ENCODE data around the gene SGPP2. TPM values are rescaled to one million over a fixed set of nuclear protein-coding genes. Genes with fewer than 3 reads are reported as not detected.

SGPP2 gene
- total RNA-seq, 2 experiments from 2014 or later, result 1.7 TPM

DNA sequence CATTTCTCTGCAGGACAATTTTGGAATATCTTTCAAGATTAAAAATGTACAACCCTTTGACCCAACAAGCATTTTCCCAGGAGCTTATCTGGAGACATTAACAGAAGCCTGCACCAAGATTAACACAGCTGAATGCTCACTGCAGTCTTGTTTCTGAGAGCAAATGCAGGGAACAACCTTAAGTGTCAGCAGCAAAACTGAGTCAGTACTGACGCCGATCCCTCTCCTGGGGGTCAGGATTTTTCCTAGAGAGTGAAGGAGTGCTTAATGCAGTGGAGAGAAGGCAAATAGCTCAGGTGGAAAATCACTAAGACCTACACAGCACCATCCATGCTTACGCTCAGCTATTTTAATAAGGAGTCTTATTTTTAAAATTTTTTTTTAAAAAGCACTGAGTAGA lies 42.8 kb upstream of the SGPP2 start:
- H3K4me1 ChIP-seq (ENCODE audit: insufficient read depth, low read length), result no peaks in the 10 kb centered on the region
- TF ChIP-seq, protein P1, sequence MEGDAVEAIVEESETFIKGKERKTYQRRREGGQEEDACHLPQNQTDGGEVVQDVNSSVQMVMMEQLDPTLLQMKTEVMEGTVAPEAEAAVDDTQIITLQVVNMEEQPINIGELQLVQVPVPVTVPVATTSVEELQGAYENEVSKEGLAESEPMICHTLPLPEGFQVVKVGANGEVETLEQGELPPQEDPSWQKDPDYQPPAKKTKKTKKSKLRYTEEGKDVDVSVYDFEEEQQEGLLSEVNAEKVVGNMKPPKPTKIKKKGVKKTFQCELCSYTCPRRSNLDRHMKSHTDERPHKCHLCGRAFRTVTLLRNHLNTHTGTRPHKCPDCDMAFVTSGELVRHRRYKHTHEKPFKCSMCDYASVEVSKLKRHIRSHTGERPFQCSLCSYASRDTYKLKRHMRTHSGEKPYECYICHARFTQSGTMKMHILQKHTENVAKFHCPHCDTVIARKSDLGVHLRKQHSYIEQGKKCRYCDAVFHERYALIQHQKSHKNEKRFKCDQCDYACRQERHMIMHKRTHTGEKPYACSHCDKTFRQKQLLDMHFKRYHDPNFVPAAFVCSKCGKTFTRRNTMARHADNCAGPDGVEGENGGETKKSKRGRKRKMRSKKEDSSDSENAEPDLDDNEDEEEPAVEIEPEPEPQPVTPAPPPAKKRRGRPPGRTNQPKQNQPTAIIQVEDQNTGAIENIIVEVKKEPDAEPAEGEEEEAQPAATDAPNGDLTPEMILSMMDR (IDR thresholded peaks at IDR 0.05), result no peak
- intact Hi-C loops (cut with DNase I, micrococcal nuclease), result no loop called here
- Mint-ChIP-seq H3K4me3 (no peak overlapping the region), H3K27ac (no peak overlapping the region), H3K36me3 (ENCODE audit: low read depth) (no peaks in the 10 kb centered on the region), H3K9me3 (peaks cover 7% of the 10 kb centered on the region), H3K27me3 (peaks cover 21% of the 10 kb centered on the region), H3K4me1 (ENCODE audit: low read depth) (no peaks in the 10 kb centered on the region)
- H3K9me3 ChIP-seq (ENCODE audit: control insufficient read depth in 1 of 2, insufficient read depth in 1 of 2, low read length in 2 of 2), result peaks cover 0 to 3% of the 10 kb centered on the region in 2 experiments
- POLR2A ChIA-PET, result no interaction called here
- no peaks in the 10 kb centered on the region for H3K27me3 ChIP-seq (ENCODE audit: control insufficient read depth in 1 of 2, insufficient read depth in 2 of 2, low read length in 2 of 2)
- no peak overlapping the region for H3K4me3 ChIP-seq (ENCODE audit: low read length)
- ATAC-seq (ENCODE audit: poor library complexity) (no peak), DNase-seq (no peak)
- CTCF ChIA-PET, result no interaction called here
- no peak overlapping the region for H3K27ac ChIP-seq (ENCODE audit: low read depth in 1 of 2, low read length in 2 of 2)
- no peaks in the 10 kb centered on the region for H3K36me3 ChIP-seq (ENCODE audit: insufficient read depth, low read length)

DNA sequence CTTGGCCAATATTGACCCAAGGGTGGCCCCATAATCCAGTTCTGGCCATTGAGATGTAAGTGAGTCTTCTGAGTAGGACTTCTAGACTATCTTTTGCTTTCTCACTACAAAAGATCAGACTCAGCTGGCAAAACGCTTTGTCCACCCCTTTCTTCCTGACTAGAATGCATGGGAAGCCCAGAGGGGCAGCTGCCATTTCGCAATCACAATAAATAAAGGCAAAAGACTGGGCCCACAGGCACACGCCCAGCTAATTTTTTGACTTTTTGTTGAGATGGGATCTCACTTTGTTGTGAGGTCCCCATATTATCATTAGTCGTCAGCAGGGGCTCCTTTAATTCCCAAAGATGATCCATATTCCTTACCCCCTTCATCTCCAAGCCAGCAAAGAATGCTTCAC lies 41.1 kb upstream of the SGPP2 start:
- CTCF ChIA-PET, result no interaction called here
- H3K4me1 Mint-ChIP-seq (ENCODE audit: low read depth), result no peaks in the 10 kb centered on the region
- H3K27ac Mint-ChIP-seq, result no peak overlapping the region
- Histone ChIP-seq H3K4me1 (ENCODE audit: insufficient read depth, low read length) (no peaks in the 10 kb centered on the region), H3K27me3 (ENCODE audit: control insufficient read depth in 1 of 2, insufficient read depth in 2 of 2, low read length in 2 of 2) (peaks cover 0 to 3% of the 10 kb centered on the region in 2 experiments), H3K36me3 (ENCODE audit: insufficient read depth, low read length) (no peaks in the 10 kb centered on the region), H3K9me3 (ENCODE audit: control insufficient read depth in 1 of 2, insufficient read depth in 1 of 2, low read length in 2 of 2) (no peaks in the 10 kb centered on the region), H3K4me3 (ENCODE audit: low read length) (no peak overlapping the region), H3K27ac (ENCODE audit: low read depth in 1 of 2, low read length in 2 of 2) (no peak overlapping the region)
- no peak overlapping the region for H3K4me3 Mint-ChIP-seq
- peaks cover 7% of the 10 kb centered on the region for H3K9me3 Mint-ChIP-seq
- ATAC-seq (ENCODE audit: poor library complexity), result no peak
- POLR2A ChIA-PET, result no interaction called here
- DNase-seq, result no peak
- H3K36me3 Mint-ChIP-seq (ENCODE audit: low read depth), result no peaks in the 10 kb centered on the region
- intact Hi-C loops (cut with DNase I, micrococcal nuclease), result no loop called here
- peaks cover 22% of the 10 kb centered on the region for H3K27me3 Mint-ChIP-seq
- TF ChIP-seq, protein P1 (IDR thresholded peaks at IDR 0.05), result no peak

DNA sequence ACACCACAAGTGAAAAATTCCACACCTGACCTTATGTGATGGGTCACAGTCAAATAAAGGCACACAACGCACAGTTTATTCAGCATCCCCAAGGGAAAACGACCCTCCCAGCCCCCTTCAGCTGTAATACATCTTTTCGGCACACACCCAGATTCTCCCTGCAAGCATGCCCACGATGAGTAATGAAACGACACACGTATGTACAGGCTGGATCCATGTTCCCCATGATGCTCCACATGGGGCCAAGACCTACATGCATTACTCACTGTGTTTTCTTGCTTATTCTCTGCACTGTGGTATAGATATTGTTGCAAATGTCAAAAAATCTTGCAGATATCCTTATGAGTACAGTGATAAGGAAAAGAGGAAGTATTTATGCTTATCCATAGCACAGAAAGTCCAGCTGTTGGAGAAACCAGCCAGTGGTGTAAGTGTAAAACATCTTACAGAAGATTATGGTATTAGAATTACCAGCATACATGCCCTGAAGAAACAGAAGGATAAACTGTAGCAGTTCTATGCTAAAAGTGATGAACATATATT lies 32.5 kb upstream of the SGPP2 start:
- intact Hi-C loops (cut with DNase I, micrococcal nuclease), result no loop called here
- H3K27ac Mint-ChIP-seq, result no peak overlapping the region

More for the DNA sequence above, 32.5 kb upstream of the SGPP2 start:
- H3K27ac ChIP-seq (ENCODE audit: low read depth in 1 of 2, low read length in 2 of 2), result no peak overlapping the region
- H3K9me3 ChIP-seq (ENCODE audit: control insufficient read depth in 1 of 2, insufficient read depth in 1 of 2, low read length in 2 of 2), result no peaks in the 10 kb centered on the region
- H3K36me3 ChIP-seq (ENCODE audit: insufficient read depth, low read length), result no peaks in the 10 kb centered on the region
- CTCF ChIA-PET, result no interaction called here
- ATAC-seq (ENCODE audit: poor library complexity) (no peak), DNase-seq (no peak)
- H3K9me3 Mint-ChIP-seq, result peaks cover 6% of the 10 kb centered on the region
- TF ChIP-seq, protein P1 (IDR thresholded peaks at IDR 0.05), result no peak
- H3K4me3 Mint-ChIP-seq, result no peak overlapping the region
- H3K27me3 Mint-ChIP-seq, result peaks cover 4% of the 10 kb centered on the region
- H3K4me1 Mint-ChIP-seq (ENCODE audit: low read depth), result no peaks in the 10 kb centered on the region
- no peaks in the 10 kb centered on the region for H3K4me1 ChIP-seq (ENCODE audit: insufficient read depth, low read length)
- H3K36me3 Mint-ChIP-seq (ENCODE audit: low read depth), result no peaks in the 10 kb centered on the region
- POLR2A ChIA-PET, result no interaction called here
- peaks cover 0 to 3% of the 10 kb centered on the region in 2 experiments for H3K27me3 ChIP-seq (ENCODE audit: control insufficient read depth in 1 of 2, insufficient read depth in 2 of 2, low read length in 2 of 2)
- no peak overlapping the region for H3K4me3 ChIP-seq (ENCODE audit: low read length)
